ENCODE data around the gene PPME1. TPM values are rescaled to one million over a fixed set of nuclear protein-coding genes. Genes with fewer than 3 reads are reported as not detected.
"Not testable (repeated sequence)": the region's sequence is repeated elsewhere in the genome, so short reads cannot be mapped to it uniquely, and the experiment has no call there.

PPME1 gene, protein sequence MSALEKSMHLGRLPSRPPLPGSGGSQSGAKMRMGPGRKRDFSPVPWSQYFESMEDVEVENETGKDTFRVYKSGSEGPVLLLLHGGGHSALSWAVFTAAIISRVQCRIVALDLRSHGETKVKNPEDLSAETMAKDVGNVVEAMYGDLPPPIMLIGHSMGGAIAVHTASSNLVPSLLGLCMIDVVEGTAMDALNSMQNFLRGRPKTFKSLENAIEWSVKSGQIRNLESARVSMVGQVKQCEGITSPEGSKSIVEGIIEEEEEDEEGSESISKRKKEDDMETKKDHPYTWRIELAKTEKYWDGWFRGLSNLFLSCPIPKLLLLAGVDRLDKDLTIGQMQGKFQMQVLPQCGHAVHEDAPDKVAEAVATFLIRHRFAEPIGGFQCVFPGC
- 47.6 TPM for polyA plus RNA-seq (2013, experiment 1 of 2)
- 48.6 TPM for polyA plus RNA-seq (2013, experiment 2 of 2)

DNA sequence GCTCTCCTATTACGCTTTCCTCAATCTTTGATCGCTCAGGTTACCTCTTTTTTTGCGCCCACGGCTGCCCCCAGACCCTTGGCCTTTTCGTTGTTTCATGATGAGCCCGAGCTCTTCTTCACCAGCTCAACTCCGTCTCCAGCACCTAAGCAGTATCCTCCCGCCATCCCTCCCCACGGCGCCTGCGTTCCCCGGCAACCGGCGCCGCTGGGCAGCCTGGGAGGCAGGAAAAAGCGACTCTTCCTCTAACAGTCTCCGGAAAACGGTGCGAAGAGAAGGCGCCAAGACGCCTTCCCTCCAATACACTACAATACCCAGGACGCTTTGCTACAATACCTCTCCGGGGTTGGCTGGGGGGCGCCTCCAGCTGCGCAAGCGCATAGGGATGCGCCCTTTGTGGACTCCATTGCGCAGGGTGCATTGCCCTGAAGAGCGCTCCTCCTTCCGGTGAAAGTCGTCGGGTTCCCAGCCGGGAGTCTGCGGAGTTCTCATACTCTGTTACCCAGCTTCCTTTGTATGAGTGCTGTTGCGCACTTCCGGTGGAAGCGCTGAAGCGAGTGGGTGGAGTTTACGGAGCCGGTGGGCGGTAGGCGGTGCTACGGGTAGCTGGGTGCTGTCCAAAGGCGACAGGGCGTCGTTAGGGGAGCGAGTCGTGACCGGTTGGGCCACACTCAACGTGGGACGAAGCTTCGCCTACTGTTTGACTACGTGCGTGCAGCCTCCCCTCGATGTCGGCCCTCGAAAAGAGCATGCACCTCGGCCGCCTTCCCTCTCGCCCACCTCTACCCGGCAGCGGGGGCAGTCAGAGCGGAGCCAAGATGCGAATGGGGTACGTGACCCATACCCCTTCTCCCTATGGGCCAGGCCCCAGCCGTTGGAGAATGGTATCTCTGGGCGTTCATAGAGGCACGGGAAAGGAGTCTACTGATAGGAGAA, at the start of gene PPME1, which contains the start of gene C2CD3:
Gene PPME1, plus strand, starts transcription at position 596 of the 936 bp plus-strand sequence. Its CDS starts 133 bp downstream, at position 729.
Gene C2CD3, minus strand, starts transcription at position 309 of the 936 bp plus-strand sequence. Its CDS starts 210 bp downstream, at position 99.
- peaks cover 14% of the 10 kb centered on the region for H3K79me1 ChIP-seq (ENCODE audit: low read length)

DNA sequence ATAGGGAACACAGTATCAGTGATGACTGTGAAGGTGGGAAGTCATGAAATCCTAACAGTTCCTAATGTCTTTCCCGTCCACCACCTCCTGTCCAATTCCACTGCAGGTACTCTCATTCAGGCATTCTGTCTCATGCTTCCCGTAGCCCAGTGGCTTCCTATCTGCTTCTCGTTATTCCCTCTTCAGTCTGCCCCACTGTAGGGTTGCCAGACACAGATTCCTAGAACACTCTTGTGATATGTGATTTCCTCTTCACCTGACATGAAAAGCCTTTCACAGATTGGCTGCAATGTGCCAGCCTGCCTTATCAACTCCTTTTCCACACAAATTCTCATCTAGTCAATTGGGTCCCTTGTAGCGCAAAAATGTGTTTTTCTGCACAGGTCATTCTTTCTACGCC, 49.3 kb upstream of the PPME1 start:
- Histone ChIP-seq H3K79me2 (ENCODE audit: control insufficient read depth, insufficient read depth, low read length) (no peaks in the 10 kb centered on the region), H4K5ac (ENCODE audit: low read length) (no peak overlapping the region), H2BK5ac (ENCODE audit: low read length) (no peak overlapping the region), H3K23ac (ENCODE audit: low read length) (no peak overlapping the region), H3K79me1 (ENCODE audit: low read length) (no peaks in the 10 kb centered on the region), H3K18ac (ENCODE audit: low read length) (no peak overlapping the region), H3K27me3 (ENCODE audit: insufficient read depth, low read length, poor library complexity) (no peaks in the 10 kb centered on the region), H3K56ac (ENCODE audit: low read length) (no peak overlapping the region), H3K27ac (ENCODE audit: low read depth, low read length) (no peak overlapping the region), H3K9ac (ENCODE audit: low read length) (no peak overlapping the region), H2BK120ac (ENCODE audit: low read depth, low read length) (no peak overlapping the region), H4K8ac (ENCODE audit: low read depth, low read length) (no peak overlapping the region), H3K4me2 (ENCODE audit: low read length) (no peak overlapping the region), H2BK15ac (replicated peaks; ENCODE audit: low read depth) (no peak overlapping the region), H3K36me3 (ENCODE audit: control insufficient read depth, insufficient read depth, low read length) (no peaks in the 10 kb centered on the region), H2AK5ac (ENCODE audit: low read length) (no peak overlapping the region), H3K4me3 (ENCODE audit: low read length) (no peak overlapping the region), H3K4ac (ENCODE audit: low read depth, low read length) (no peak overlapping the region), H3K4me1 (ENCODE audit: control insufficient read depth, low read depth, low read length) (no peaks in the 10 kb centered on the region)
- DNase-seq: peak; percentile 66
- WGBS (ENCODE audit: extremely low coverage, insufficient coverage, low lambda C conversion rate): no CpG with 5 or more reads among the region's 5 CpGs

More for the DNA sequence above, at the start of gene PPME1, which contains the start of gene C2CD3:
- peak within 1 kb of the TSS; percentile 93 for H3K4me3 ChIP-seq (ENCODE audit: low read length)
- H3K4ac ChIP-seq (ENCODE audit: low read depth, low read length): no peak within 1 kb of the TSS
- no peaks in the 10 kb centered on the region for H3K27me3 ChIP-seq (ENCODE audit: insufficient read depth, low read length, poor library complexity)
- peak within 1 kb of the TSS; percentile 7 for H2BK5ac ChIP-seq (ENCODE audit: low read length)
- H4K8ac ChIP-seq (ENCODE audit: low read depth, low read length): no peak within 1 kb of the TSS
- peak within 1 kb of the TSS; percentile 99 for H3K56ac ChIP-seq (ENCODE audit: low read length)
- H3K9ac ChIP-seq (ENCODE audit: low read length): peak within 1 kb of the TSS; percentile 85
- no peak within 1 kb of the TSS for H2AK5ac ChIP-seq (ENCODE audit: low read length)
- H3K23ac ChIP-seq (ENCODE audit: low read length): peak within 1 kb of the TSS; percentile 86
- peak within 1 kb of the TSS; percentile 22 for H3K18ac ChIP-seq (ENCODE audit: low read length)
- H3K79me2 ChIP-seq (ENCODE audit: control insufficient read depth, insufficient read depth, low read length): peaks cover 16% of the 10 kb centered on the region
- no peaks in the 10 kb centered on the region for H3K36me3 ChIP-seq (ENCODE audit: control insufficient read depth, insufficient read depth, low read length)
- peak within 1 kb of the TSS; percentile 85 for H3K4me2 ChIP-seq (ENCODE audit: low read length)
- peaks cover 10% of the 10 kb centered on the region for H3K4me1 ChIP-seq (ENCODE audit: control insufficient read depth, low read depth, low read length)
- no peak within 1 kb of the TSS for H2BK120ac ChIP-seq (ENCODE audit: low read depth, low read length)
- H3K27ac ChIP-seq (ENCODE audit: low read depth, low read length): peak within 1 kb of the TSS; percentile 71
- H2BK15ac ChIP-seq (replicated peaks; ENCODE audit: low read depth): no peak within 1 kb of the TSS
- no CpG with 5 or more reads among the region's 68 CpGs for WGBS (ENCODE audit: extremely low coverage, insufficient coverage, low lambda C conversion rate)
- H4K5ac ChIP-seq (ENCODE audit: low read length): no peak within 1 kb of the TSS
- peak; percentile 100 for DNase-seq

DNA sequence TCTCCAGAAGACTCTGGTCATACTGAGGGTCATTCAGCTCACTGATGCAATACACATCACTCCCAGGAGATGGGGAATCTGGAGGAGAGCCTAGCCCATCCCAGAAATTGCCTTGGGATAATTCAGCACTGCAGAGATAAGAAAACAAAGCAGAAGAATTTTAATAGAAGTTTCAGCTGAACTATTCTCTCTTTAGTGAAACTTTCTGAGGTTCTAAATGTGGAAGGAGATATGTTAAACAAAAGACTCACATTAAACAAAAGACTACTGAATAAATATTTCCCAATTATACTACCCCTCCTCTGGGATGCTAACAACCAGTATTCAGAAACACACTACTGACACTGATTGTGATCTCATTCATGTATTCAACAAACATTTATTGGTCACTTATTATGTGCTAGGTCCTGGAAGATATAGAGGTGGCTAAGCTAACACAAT, 48.1 kb upstream of the PPME1 start:
- no peak overlapping the region for H3K56ac ChIP-seq (ENCODE audit: low read length)
- H4K8ac ChIP-seq (ENCODE audit: low read depth, low read length): no peak overlapping the region
- no peak overlapping the region for H2AK5ac ChIP-seq (ENCODE audit: low read length)
- H3K79me1 ChIP-seq (ENCODE audit: low read length): no peaks in the 10 kb centered on the region
- peak; percentile 69 for DNase-seq
- H3K4me1 ChIP-seq (ENCODE audit: control insufficient read depth, low read depth, low read length): no peaks in the 10 kb centered on the region
- no peaks in the 10 kb centered on the region for H3K36me3 ChIP-seq (ENCODE audit: control insufficient read depth, insufficient read depth, low read length)
- no peaks in the 10 kb centered on the region for H3K79me2 ChIP-seq (ENCODE audit: control insufficient read depth, insufficient read depth, low read length)
- no peak overlapping the region for H4K5ac ChIP-seq (ENCODE audit: low read length)
- H3K18ac ChIP-seq (ENCODE audit: low read length): no peak overlapping the region
- H3K4me2 ChIP-seq (ENCODE audit: low read length): no peak overlapping the region
- H3K27me3 ChIP-seq (ENCODE audit: insufficient read depth, low read length, poor library complexity): no peaks in the 10 kb centered on the region
- no peak overlapping the region for H2BK5ac ChIP-seq (ENCODE audit: low read length)
- H2BK15ac ChIP-seq (replicated peaks; ENCODE audit: low read depth): no peak overlapping the region
- no peak overlapping the region for H3K4ac ChIP-seq (ENCODE audit: low read depth, low read length)
- no peak overlapping the region for H3K27ac ChIP-seq (ENCODE audit: low read depth, low read length)
- H3K23ac ChIP-seq (ENCODE audit: low read length): no peak overlapping the region
- no peak overlapping the region for H3K9ac ChIP-seq (ENCODE audit: low read length)
- H3K4me3 ChIP-seq (ENCODE audit: low read length): no peak overlapping the region
- H2BK120ac ChIP-seq (ENCODE audit: low read depth, low read length): no peak overlapping the region

DNA sequence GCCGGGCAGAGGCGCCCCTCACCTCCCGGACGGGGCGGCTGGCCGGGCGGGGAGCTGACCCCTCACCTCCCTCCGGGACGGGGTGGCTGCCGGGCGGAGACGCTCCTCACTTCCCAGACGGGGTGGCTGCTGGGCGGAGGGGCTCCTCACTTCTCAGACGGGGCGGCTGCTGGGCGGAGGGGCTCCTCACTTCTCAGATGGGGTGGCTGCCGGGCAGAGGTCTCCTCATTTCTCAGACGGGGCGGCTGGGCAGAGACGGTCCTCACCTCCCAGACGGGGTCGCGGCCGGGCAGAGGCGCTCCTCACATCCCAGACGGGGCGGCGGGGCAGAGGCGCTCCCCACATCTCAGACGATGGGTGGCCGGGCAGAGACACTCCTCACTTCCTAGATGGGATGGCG, 42.0 kb upstream of the PPME1 start:
- not testable (repeated sequence) for H2AK5ac ChIP-seq (ENCODE audit: low read length); H3K4me2 ChIP-seq (ENCODE audit: low read length); H3K27me3 ChIP-seq (ENCODE audit: insufficient read depth, low read length, poor library complexity); H3K18ac ChIP-seq (ENCODE audit: low read length); H3K27ac ChIP-seq (ENCODE audit: low read depth, low read length); H2BK15ac ChIP-seq (replicated peaks; ENCODE audit: low read depth); H3K4ac ChIP-seq (ENCODE audit: low read depth, low read length); H4K5ac ChIP-seq (ENCODE audit: low read length); H3K9ac ChIP-seq (ENCODE audit: low read length); H3K4me1 ChIP-seq (ENCODE audit: control insufficient read depth, low read depth, low read length); H2BK120ac ChIP-seq (ENCODE audit: low read depth, low read length); H3K4me3 ChIP-seq (ENCODE audit: low read length); H4K8ac ChIP-seq (ENCODE audit: low read depth, low read length); H3K36me3 ChIP-seq (ENCODE audit: control insufficient read depth, insufficient read depth, low read length); DNase-seq; H3K79me2 ChIP-seq (ENCODE audit: control insufficient read depth, insufficient read depth, low read length); H2BK5ac ChIP-seq (ENCODE audit: low read length); H3K56ac ChIP-seq (ENCODE audit: low read length); H3K23ac ChIP-seq (ENCODE audit: low read length); H3K79me1 ChIP-seq (ENCODE audit: low read length)
- no CpG with 5 or more reads among the region's 33 CpGs for WGBS (ENCODE audit: extremely low coverage, insufficient coverage, low lambda C conversion rate)

DNA sequence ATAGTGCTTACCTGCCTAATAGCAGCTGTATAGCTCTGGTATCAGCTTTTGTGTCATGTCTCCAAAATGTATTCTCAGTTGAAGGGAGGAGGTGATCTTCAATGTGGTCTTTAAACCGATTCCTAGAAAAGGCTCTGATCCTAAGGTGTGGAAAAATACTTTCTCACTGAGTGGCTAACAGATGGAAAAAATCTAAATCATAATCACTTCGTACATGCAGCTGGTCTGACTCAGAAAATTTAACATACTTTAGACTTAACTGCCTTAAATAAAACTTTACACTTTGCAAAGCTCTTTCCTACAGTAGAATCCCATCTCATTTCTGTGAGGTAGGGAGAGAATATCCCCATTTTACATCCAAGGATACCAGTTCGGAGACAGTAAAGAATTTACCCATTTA, 38.3 kb upstream of the PPME1 start:
- H3K9ac ChIP-seq (ENCODE audit: low read length): no peak overlapping the region
- H3K4me1 ChIP-seq (ENCODE audit: control insufficient read depth, low read depth, low read length): no peaks in the 10 kb centered on the region
- H2BK120ac ChIP-seq (ENCODE audit: low read depth, low read length): no peak overlapping the region
- no peak overlapping the region for H2BK15ac ChIP-seq (replicated peaks; ENCODE audit: low read depth)
- no peaks in the 10 kb centered on the region for H3K79me2 ChIP-seq (ENCODE audit: control insufficient read depth, insufficient read depth, low read length)
- no peak overlapping the region for H3K56ac ChIP-seq (ENCODE audit: low read length)
- H2BK5ac ChIP-seq (ENCODE audit: low read length): no peak overlapping the region
- no peak overlapping the region for H3K23ac ChIP-seq (ENCODE audit: low read length)
- WGBS (ENCODE audit: extremely low coverage, insufficient coverage, low lambda C conversion rate): no CpG with 5 or more reads among the region's 3 CpGs
- H2AK5ac ChIP-seq (ENCODE audit: low read length): no peak overlapping the region
- H3K27ac ChIP-seq (ENCODE audit: low read depth, low read length): no peak overlapping the region
- H4K8ac ChIP-seq (ENCODE audit: low read depth, low read length): no peak overlapping the region
- H4K5ac ChIP-seq (ENCODE audit: low read length): no peak overlapping the region
- no peak for DNase-seq
- no peak overlapping the region for H3K18ac ChIP-seq (ENCODE audit: low read length)
- no peak overlapping the region for H3K4ac ChIP-seq (ENCODE audit: low read depth, low read length)
- no peaks in the 10 kb centered on the region for H3K27me3 ChIP-seq (ENCODE audit: insufficient read depth, low read length, poor library complexity)
- no peaks in the 10 kb centered on the region for H3K79me1 ChIP-seq (ENCODE audit: low read length)
- no peak overlapping the region for H3K4me3 ChIP-seq (ENCODE audit: low read length)
- H3K4me2 ChIP-seq (ENCODE audit: low read length): no peak overlapping the region
- no peaks in the 10 kb centered on the region for H3K36me3 ChIP-seq (ENCODE audit: control insufficient read depth, insufficient read depth, low read length)
